GM18502 (cell line): ENCODE results near the gene SCYGR2.
A peak's percentile ranks its signal among the peaks of the same experiment; 100 is the strongest.
"Not testable (repeated sequence)": the region's sequence is repeated elsewhere in the genome, so short reads cannot be mapped to it uniquely, and the experiment has no call there.

Experiments used
- ATAC-seq: cut with Tn5 transposase; IDR thresholded peaks from one replicate; pipeline ENCODE4 v1.9.1; 2021; ENCODE audit warnings: mild to moderate bottlenecking; ENCODE audit not compliant: unreplicated experiment, poor library complexity

Gene SCYGR2

GRCh38 chr2:227598835-227599503 is at the start of gene SCYGR2:
Gene SCYGR2, plus strand, starts transcription at chr2:227598893. Its CDS starts 0 bp downstream, at chr2:227598893.
- not testable (repeated sequence) for ATAC-seq

GRCh38 chr2:227551836-227552235 is 46.9 kb upstream of the SCYGR2 start:
- no peak for ATAC-seq

- no peak for ATAC-seq
Measured at GRCh38 chr2:227562581-227562980, 36.1 kb upstream of the SCYGR2 start.

GRCh38 chr2:227565080-227565479 is 33.6 kb upstream of the SCYGR2 start:
- ATAC-seq, result no peak

GRCh38 chr2:227566012-227566411 is 32.7 kb upstream of the SCYGR2 start:
- no peak for ATAC-seq

GRCh38 chr2:227568852-227569169 is 29.9 kb upstream of the SCYGR2 start:
- ATAC-seq, result no peak

GRCh38 chr2:227570615-227571014 is 28.1 kb upstream of the SCYGR2 start:
- ATAC-seq, result no peak

GRCh38 chr2:227576110-227576509 is 22.6 kb upstream of the SCYGR2 start:
- no peak for ATAC-seq

DNA sequence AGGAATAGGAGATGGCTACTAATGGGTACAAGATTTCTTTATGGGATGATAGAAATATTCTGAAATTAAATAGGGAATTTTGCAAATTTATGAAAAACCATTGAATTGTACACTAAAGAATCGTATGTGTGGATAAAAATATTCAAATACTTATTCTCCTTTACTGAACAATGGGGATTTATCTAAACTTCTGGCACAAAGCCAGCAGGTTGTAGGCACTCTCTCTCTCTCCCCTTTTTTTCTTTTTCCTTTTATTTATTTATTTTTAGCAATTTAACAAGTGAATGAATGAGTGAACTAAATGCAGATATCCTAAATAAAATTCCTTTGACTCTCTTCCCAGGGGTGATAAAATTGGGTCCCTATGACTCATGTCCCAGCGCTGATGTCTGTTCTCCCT is 21.9 kb upstream of the SCYGR2 start:
- ATAC-seq, result no peak

- ATAC-seq, result no peak
Measured at GRCh38 chr2:227577555-227577954, 21.1 kb upstream of the SCYGR2 start.

DNA sequence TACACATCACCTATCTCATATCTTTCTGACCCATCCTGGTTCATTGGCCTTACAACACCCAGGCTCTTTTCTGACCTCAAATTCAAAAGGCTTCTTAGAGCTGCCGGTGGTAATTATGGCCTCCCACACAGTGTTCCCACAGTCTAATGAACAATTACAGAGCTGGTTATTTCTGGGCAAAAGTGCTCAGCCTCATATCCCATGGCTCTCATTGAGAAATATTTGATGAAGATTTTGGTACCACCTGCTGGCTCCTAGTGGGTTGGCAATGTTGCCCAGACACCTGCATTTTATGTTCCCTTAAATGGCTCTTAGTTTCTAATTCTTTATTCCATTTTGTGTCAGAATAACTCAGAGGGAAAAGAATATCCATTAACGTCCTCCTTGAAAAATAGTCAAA is 20.1 kb upstream of the SCYGR2 start:
- no peak for ATAC-seq

DNA sequence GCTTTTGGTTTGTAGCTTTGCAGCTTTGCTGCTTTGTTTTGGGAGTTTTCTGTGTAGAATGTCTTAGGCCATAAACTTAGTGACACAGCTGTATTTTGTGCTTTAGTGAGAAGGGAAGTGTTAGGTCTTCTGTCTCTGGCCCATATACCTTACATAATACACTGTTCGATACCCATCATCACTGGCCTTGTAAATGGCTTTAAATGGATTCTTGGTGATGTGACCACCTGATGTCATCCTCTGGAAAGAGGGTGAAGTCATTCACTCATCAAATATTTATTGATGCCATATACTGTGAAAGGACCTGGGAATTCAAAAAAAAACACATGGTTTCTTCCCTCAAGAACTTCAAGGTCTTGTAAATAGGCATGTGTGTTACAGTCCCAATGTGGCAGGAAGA is 18.9 kb upstream of the SCYGR2 start:
- ATAC-seq, result no peak

DNA sequence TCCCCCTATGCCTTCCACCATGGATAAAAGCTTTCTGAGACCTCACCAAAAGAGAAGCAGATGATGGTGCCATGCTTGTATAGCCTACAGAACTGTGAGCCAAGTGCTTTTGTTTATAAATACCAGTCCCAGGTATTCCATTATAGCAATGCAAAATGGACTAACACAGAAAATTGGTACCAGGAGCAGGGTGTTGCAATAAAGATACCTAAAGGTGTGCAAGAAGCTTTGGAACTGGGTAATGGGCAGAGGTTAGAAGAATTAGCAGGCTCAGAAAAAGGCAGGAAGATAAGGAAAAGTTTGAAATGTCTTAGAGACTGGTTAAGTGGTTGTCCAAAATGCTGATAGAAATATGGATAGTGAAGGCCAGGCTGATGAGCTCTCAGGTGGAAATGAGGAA is 16.3 kb upstream of the SCYGR2 start:
- no peak for ATAC-seq

DNA sequence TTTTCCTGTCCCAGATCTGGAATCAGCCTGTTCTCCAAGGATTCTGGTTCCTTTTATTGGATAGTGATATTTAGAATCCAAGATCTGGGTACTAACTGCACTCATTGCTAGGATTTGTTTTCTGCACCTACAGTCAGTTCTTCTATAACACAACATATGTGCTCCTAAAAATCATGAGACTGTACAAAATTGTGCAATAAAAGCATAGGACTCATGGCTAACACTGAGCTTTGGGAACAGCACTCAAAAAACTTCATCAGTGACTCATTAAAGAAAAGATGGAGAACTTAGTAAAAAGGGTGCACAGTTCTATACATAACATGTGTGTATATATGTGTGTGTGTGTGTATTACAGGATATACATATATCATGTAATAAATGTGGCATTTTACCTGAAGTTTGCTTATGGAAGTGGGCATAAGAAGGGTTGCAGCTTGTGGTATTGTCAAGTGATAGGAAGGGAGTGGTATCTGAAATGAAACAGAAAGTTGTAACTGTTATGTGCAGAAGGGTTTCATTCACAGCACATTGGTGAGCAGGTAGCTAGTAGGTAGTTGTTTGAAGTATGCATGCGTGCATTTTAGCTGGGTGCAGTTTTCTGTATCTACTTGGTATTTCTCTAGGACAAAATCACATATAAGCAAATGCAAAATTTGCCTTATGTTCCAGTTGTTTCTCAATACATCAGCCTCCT is 5.9 kb upstream of the SCYGR2 start:
- ATAC-seq, result peak; percentile 89

GRCh38 chr2:227595797-227596196 is 2.9 kb upstream of the SCYGR2 start:
- no peak for ATAC-seq

DNA sequence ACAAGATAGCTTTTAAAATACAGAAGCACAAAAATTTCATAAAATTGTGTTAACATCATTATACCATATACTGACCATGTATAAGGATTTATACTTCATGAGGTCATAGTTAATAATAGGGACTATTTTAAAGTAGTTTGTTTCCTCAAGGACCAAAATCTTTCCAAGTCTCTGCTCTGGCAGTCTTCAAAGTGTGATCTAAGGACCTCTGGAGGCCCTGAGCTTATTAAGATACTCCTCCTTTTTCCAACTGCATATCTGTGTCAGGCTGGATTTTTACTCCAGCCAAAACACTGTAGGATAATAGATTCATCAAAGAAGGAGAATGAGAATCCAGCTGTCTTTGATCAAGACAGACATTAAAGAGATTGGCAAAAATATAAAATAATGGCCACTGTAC is 1.7 kb upstream of the SCYGR2 start:
- ATAC-seq, result no peak

GRCh38 chr2:227597998-227598397 is 695 bp upstream of the SCYGR2 start:
- no peak for ATAC-seq

- ATAC-seq, result no peak
Measured at GRCh38 chr2:227602358-227602757, 3.7 kb downstream of the SCYGR2 start.

GRCh38 chr2:227606476-227606875 is 7.8 kb downstream of the SCYGR2 start:
- ATAC-seq, result no peak

DNA sequence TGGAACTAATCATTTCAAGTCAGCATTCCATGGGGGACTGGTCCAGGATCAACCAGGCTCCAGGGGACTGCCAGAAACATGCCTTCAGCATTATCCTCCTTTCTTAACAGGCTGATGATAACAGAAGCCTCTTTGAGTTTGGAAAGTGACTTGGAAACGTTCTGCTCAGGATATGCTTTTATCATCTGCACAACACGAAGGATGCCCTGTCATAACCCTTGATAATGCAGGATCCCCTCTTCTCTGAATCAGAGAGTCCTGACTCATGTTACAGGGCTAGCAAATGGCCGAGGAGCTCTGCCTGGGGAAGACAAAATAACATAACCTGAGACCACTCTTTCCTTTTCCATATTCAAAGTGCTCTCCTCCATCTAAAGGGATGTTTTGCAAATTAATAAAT is 9.2 kb downstream of the SCYGR2 start:
- ATAC-seq, result no peak

DNA sequence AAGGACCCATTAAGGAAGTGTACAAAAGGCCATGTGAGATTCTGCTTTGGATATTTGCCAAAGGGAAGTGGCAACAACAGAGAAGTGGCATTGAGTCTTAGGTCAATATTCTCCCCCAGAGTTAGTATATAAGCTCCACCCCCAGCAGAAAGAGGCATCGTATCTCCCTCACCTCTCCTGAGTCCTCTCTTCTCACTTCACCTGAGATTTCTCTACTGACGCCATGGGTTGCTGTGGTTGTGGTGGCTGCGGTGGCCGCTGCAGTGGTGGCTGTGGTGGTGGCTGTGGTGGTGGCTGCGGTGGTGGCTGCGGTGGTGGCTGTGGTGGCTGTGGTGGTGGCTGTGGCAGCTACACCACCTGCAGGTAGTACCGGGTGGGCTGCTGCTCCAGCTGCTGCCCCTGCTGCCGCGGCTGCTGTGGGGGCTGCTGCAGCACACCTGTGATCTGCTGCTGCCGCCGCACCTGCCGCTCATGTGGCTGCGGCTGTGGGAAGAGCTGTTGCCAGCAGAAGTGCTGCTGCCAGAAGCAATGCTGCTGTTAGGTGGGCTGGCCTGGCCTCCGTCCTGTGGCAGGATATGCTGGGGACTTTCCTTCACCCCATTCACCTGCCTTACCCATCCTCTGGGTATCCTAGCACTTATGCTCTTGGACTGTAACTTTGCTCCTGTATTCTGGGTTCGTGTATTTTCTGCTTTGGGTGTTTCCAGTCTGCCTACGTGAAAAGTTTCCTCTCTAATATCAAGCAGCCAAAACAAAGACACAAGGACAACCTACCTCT is 10.1 kb downstream of the SCYGR2 start:
- peak; percentile 77 for ATAC-seq
